SK-N-MC (cell line): ENCODE results near the gene COG5.

ENCODE experiments used
- DNase-seq: peaks from one replicate; pipeline ENCODE4 v3.0.0-alpha.2; 2011; ENCODE audit warnings: low read depth, low spot score
- H3K27ac ChIP-seq: fragments of 200-600 bp; sonication (generic); 2 replicates; pipeline ENCODE4 v1.5.1; 2016; ENCODE audit warnings: mixed run types
- H3K36me3 ChIP-seq: fragments of 200-600 bp; sonication (generic); 2 replicates; pipeline ENCODE4 v1.6.1; 2017; ENCODE audit warnings: antibody characterized with exemption, low read length, mixed read lengths; ENCODE audit not compliant: insufficient read depth
- H3K4me3 ChIP-seq: fragments of 200-600 bp; sonication (generic); 2 replicates; pipeline ENCODE4 v1.5.1; 2016
- H3K9ac ChIP-seq: fragments of 200-600 bp; sonication (generic); 2 replicates; pipeline ENCODE4 v1.8.0; 2017; ENCODE audit warnings: mixed run types, mixed read lengths; ENCODE audit not compliant: insufficient read length
- H3K9me3 ChIP-seq: fragments of 200-600 bp; sonication (generic); 2 replicates; pipeline ENCODE4 v1.6.1; 2017; ENCODE audit warnings: low read depth, mild to moderate bottlenecking, antibody characterized with exemption, low read length, moderate library complexity, mixed read lengths
- EZH2 ChIP-seq: fragments of 200-600 bp; sonication (generic); IDR thresholded peaks from one replicate; pipeline ENCODE4 v1.6.1; 2017; ENCODE audit warnings: antibody characterized with exemption
- FOXP2 ChIP-seq: optimal IDR thresholded peaks from 2 replicates; pipeline ENCODE3; 2011; ENCODE audit warnings: mild to moderate bottlenecking, moderate library complexity; ENCODE audit not compliant: insufficient read depth; ENCODE audit errors: extremely low read length, control extremely low read depth
- POLR2AphosphoS5 ChIP-seq: IDR thresholded peaks from 2 replicates; pipeline ENCODE4 v1.6.1; 2012; ENCODE audit warnings: mild to moderate bottlenecking, low read depth, low read length, borderline replicate concordance

COG5 gene

DNA sequence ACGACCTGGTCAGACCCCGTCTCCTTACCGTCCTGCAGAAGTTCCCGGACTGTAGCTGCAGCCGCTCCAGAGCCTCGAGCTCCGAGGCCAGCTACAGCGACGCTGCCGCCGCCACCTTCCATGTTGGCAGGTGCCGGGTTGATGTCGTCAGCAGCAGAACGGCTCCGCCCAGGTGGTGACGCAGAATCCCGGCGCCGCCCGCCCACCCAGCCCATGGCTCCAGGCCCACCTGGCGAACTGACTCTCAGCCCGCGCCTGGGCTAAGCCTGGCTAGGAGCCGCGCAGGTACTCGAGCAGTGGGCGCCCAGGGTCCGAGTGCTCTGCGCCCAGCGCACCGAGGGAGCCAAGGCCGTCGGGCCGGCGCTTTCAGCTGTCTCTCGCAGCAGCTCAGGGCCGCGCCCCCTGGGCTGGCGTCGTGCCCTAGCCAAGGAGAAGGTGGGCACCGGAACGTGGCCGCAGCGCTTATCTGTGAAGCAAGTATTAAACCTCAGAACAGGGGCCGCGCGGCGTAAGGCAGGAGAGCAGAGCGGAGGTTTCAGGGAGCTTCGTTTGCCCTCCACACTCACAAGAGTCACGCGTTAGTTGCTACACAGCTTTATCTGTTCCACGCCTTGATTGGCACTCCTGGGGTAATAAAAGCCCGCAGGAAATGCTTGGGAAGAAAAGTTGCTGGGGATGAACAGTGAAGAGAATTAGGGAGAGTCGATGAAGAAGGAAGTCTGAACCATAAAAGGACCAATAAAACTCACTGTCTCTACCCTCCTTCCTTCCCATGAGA lies at the start of gene COG5, which contains the start of gene DUS4L:
Gene COG5 (minus strand): TSS at position 146 of the 778 bp plus-strand sequence. CDS start 24 bp downstream, at position 122.
Gene DUS4L (plus strand): TSS at position 197 of the 778 bp plus-strand sequence. CDS start 3,100 bp downstream, outside the sequence.
- H3K9ac ChIP-seq, result peak within 1 kb of the TSS; percentile 88
- H3K9me3 ChIP-seq, result no peaks in the 10 kb centered on the region
- peak within 1 kb of the TSS; percentile 22; the same call in 1 of the 2 replicates for H3K27ac ChIP-seq
- H3K4me3 ChIP-seq, result peak within 1 kb of the TSS; percentile 97
- peak; percentile 92 for TF ChIP-seq POLR2AphosphoS5
- no peak for TF ChIP-seq EZH2
- no peak for DNase-seq
- H3K36me3 ChIP-seq, result no peaks in the 10 kb centered on the region

DNA sequence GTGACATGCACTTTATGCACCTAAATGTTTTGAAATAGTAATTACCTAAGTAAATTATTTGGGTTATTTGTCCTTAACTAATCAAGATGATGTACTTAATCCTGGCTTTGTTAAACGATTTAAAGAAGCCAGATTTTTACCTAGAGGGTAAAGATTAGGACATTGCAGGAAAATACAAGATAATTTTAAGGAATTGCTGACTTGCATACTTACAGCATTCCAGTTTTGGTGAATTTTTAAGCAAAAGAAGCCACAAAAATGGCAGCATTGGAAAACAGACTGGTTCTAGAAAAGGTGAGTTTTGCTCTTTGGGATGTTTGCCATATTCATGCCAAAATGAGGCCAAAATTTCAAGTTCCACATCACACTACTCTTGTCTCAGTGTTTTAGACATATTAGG lies 49.7 kb upstream of the COG5 start:
- no peak overlapping the region for H3K27ac ChIP-seq

DNA sequence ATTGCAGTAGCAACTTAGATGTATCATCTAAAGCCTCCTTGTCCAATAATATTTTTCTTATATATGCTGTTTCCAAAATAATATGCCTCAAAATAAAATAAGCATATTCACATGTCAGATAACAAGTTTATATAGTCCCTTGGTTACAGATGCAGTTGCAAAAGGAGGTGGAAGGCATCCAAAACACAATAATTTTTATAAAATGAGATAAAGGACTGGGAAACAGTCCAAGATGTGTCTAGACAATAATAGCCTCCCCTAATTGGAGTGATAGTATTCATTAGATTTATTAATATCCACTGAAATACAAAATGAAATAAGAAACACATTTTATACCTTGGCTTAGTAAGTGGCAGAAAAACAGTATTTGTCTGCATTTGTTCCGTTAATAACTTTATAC lies 46.6 kb upstream of the COG5 start:
- no peak for DNase-seq
- H3K4me3 ChIP-seq, result no peak overlapping the region
- peak overlapping the region; percentile 60 for H3K27ac ChIP-seq
- TF ChIP-seq POLR2AphosphoS5 (no peak), FOXP2 (no peak), EZH2 (no peak)
- no peak overlapping the region for H3K9ac ChIP-seq
- H3K9me3 ChIP-seq, result no peaks in the 10 kb centered on the region
- peaks cover 22% of the 10 kb centered on the region for H3K36me3 ChIP-seq

More for the DNA sequence above, 49.7 kb upstream of the COG5 start:
- Histone ChIP-seq H3K36me3 (peaks cover 22% of the 10 kb centered on the region), H3K9me3 (no peaks in the 10 kb centered on the region), H3K4me3 (no peak overlapping the region), H3K9ac (no peak overlapping the region)
- DNase-seq, result no peak
- TF ChIP-seq FOXP2, result no peak

DNA sequence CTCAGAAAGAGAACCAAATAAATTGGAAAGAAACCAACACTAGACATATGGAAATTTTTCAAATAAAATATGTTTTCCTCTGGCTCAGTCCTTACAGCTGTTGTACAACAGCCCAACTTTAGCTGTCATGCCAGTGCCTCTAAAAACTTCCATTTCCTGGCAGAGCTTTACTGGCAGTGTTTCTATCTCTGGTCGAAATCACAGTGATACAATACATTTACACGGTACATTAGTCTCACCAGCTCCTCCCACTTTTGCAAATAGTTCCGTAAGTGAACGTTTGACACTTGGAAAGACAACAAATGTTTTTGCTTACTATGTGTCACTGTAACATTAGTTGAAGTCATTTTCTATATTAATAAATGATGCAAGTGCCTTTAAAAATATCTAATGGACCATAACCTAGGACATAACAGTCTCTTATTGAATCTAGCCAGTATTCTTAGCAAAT lies 46.1 kb upstream of the COG5 start:
- H3K4me3 ChIP-seq, result no peak overlapping the region
- no peak overlapping the region for H3K9ac ChIP-seq
- TF ChIP-seq FOXP2 (no peak), POLR2AphosphoS5 (no peak), EZH2 (no peak)
- H3K36me3 ChIP-seq, result peaks cover 19% of the 10 kb centered on the region
- no peak for DNase-seq
- H3K27ac ChIP-seq, result peak overlapping the region; percentile 60
- no peaks in the 10 kb centered on the region for H3K9me3 ChIP-seq

DNA sequence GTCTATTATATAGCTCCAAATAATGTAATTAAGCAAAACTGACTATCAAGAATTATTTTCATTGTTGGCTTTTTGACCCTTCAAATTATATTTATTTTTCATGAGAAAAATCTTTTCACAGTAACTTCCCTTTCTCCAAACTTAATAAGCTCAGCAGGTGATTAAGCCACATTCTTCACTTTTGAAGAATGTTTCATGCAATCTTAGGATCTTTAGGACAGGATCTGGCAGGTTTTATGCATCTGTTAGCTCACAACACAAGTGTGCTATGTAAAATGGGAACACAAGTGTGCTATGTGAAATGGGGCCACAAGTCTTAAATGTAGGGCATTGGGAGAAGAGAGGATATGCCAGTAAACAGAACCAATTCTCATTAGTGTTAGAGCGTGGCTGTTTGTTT lies 42.6 kb upstream of the COG5 start:
- no peak for DNase-seq
- Histone ChIP-seq H3K9ac (no peak overlapping the region), H3K36me3 (peaks cover 5% of the 10 kb centered on the region; the same call in 1 of the 2 replicates)

DNA sequence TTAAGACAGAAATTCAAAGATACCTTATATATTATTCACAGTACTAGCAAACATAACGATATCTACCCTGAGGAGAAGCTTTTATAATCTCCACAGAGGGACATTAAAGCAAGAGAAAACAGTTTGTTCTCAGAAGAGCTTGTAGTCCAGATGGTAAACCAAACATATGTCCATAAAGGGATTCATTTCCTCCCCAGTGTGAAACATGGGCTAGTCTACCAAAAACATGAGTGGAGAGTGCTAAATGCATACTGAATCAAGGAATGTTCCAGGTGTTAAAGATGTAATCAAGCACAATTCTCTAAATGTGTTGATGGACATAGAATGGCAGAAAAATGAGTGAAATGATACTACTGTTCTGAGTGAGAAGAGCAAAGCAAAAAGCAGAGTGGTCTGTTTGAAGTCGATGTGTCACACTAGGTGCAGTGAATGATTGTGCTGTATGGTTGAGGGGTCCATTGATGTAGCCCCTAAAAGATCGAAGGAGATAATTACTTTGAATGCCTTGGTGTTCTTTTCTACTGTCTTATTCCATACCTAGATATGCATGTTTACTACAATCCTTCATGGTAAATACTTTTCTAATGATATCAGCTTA lies 41.6 kb upstream of the COG5 start:
- Histone ChIP-seq H3K9ac (no peak overlapping the region), H3K9me3 (no peaks in the 10 kb centered on the region), H3K36me3 (peaks cover 14% of the 10 kb centered on the region; the same call in 1 of the 2 replicates), H3K27ac (no peak overlapping the region), H3K4me3 (no peak overlapping the region)
- no peak for DNase-seq
- no peak for TF ChIP-seq FOXP2
- no peak for TF ChIP-seq POLR2AphosphoS5
- TF ChIP-seq EZH2, result no peak

More for the DNA sequence above, 42.6 kb upstream of the COG5 start:
- Histone ChIP-seq H3K9me3 (no peaks in the 10 kb centered on the region), H3K4me3 (no peak overlapping the region), H3K27ac (no peak overlapping the region; the same call in 1 of the 2 replicates)
- TF ChIP-seq FOXP2, result no peak
- TF ChIP-seq POLR2AphosphoS5, result no peak
- TF ChIP-seq EZH2, result no peak

DNA sequence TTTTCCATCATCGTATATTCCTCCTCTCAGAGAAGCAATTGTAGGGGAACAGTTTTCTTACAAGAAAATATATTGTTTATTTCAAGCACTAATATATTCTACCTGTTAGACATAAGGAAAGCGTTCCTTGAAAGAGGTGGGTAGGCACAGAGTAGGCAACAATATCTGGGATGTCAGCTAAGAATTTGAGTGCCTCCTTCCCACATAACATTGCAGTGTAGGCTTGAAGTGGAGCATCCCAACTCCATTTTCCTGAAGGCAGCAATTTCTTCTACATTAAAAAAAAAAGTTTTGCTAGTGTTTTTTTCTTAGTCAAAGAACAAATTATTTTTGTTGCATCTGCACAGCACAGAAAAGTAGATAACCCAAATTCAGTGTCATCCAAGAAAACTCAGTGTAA lies 37.1 kb upstream of the COG5 start:
- H3K36me3 ChIP-seq, result peaks cover 15% of the 10 kb centered on the region
- H3K27ac ChIP-seq, result no peak overlapping the region
- no peak for TF ChIP-seq FOXP2
- H3K9ac ChIP-seq, result no peak overlapping the region
- no peaks in the 10 kb centered on the region for H3K9me3 ChIP-seq
- no peak overlapping the region for H3K4me3 ChIP-seq
- DNase-seq, result no peak

DNA sequence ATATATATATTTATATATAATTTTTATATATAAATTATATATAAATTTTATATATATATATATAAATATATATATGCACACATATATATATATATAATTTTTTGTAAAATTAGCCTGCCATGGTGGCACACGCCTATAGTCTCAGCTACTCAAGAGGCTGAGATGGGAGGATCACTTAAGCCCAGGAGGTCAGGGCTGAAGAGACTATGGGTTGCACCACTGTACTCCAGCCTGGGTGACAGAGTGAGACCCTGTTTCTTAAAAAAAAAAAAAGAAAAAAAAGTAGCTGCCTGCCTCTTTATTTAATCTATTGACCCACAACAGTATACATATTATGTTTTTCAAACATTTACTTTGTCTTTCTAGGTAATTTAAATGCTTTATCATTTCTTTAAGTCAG lies 35.5 kb upstream of the COG5 start:
- no peak for TF ChIP-seq EZH2
- TF ChIP-seq POLR2AphosphoS5, result no peak
- TF ChIP-seq FOXP2, result no peak
- DNase-seq, result no peak
- no peaks in the 10 kb centered on the region for H3K9me3 ChIP-seq
- H3K36me3 ChIP-seq, result peaks cover 22% of the 10 kb centered on the region
- H3K9ac ChIP-seq, result no peak overlapping the region
- no peak overlapping the region for H3K4me3 ChIP-seq
- H3K27ac ChIP-seq, result no peak overlapping the region
